Measurements from ENCODE around the gene MBNL1.

Gene MBNL1

DNA sequence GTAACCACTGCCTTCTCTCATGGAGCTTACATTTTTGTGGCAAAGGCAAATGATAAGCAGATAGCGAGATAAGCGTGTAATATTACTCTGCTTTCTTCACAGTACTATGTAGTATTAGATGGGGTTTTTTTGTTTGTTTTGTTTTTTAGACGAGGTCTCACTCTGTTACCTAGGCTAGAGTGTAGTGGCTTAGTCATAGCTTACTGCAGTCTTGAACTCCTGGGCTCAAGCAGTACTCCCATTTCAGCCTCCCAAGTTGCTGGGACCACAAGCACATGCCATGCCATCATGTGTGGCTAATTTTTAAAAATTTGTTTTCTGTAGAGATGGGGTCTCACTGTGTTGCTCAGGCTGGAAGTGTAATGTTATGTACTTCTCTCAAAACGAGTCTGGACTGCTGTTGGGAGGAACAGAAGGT is 22.9 kb downstream of the MBNL1 start:
- no peak for DNase-seq (ENCODE audit: low read depth)
- TF ChIP-seq, protein P1, sequence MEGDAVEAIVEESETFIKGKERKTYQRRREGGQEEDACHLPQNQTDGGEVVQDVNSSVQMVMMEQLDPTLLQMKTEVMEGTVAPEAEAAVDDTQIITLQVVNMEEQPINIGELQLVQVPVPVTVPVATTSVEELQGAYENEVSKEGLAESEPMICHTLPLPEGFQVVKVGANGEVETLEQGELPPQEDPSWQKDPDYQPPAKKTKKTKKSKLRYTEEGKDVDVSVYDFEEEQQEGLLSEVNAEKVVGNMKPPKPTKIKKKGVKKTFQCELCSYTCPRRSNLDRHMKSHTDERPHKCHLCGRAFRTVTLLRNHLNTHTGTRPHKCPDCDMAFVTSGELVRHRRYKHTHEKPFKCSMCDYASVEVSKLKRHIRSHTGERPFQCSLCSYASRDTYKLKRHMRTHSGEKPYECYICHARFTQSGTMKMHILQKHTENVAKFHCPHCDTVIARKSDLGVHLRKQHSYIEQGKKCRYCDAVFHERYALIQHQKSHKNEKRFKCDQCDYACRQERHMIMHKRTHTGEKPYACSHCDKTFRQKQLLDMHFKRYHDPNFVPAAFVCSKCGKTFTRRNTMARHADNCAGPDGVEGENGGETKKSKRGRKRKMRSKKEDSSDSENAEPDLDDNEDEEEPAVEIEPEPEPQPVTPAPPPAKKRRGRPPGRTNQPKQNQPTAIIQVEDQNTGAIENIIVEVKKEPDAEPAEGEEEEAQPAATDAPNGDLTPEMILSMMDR (conservative IDR thresholded peaks at IDR 0.05; ENCODE audit: control insufficient read depth, insufficient read depth, low read depth, low read length), result no peak
- no peak overlapping the region for H3K4me3 ChIP-seq (ENCODE audit: control insufficient read depth, low read depth, low read length)

DNA sequence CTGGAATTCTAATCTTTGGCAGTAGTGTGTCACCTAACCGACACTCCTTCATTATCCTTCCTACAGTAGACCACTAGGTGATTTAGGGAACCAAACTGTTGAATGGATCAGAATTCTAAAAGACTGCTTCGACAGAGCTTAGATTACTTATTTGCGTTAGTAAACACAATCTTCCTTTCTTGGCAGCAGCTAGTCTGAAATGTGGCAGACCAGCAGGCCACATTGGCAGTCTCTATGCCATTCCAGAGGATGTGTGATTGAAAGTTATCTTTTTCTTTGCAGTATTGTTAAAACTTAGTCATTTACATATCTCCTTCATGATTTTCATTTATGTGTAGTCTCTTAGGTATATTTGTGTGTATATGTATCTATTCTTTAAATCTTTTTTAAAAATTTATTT is 23.6 kb downstream of the MBNL1 start:
- TF ChIP-seq, protein P1 (conservative IDR thresholded peaks at IDR 0.05; ENCODE audit: control insufficient read depth, insufficient read depth, low read depth, low read length), result no peak
- no peak overlapping the region for H3K4me3 ChIP-seq (ENCODE audit: control insufficient read depth, low read depth, low read length)
- DNase-seq (ENCODE audit: low read depth), result no peak

DNA sequence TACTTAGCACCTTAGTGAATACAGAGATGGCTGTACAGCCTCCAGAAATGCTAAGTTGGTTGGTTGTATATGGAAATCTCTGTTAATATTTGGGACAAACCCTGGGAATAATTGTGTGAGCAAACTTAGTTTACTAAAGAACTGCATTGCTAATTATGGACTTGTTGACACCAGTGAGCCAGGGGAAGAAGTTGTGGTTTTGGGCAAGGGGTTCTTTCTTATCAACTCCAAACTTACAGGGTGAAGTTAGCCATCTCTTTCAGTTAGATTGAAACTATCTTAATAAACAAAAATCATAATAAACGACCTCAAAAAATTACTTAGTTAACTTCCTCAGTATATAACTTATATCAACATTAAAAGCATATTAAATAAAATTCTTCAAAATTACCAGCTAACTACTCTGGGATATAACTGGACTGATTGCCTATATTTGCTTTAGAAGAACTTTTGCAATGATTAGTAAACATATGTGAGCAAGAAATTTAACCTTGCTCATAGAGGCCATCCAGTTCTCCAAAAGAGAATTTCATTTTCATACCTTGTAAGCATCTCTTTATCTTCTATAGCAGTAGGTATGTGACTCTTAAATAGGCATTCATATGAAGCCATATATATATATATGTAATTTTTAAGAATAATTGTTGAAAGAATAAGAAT is 24.7 kb downstream of the MBNL1 start:
- DNase-seq (ENCODE audit: low read depth), result no peak
- no peak overlapping the region for H3K4me3 ChIP-seq (ENCODE audit: control insufficient read depth, low read depth, low read length)

DNA sequence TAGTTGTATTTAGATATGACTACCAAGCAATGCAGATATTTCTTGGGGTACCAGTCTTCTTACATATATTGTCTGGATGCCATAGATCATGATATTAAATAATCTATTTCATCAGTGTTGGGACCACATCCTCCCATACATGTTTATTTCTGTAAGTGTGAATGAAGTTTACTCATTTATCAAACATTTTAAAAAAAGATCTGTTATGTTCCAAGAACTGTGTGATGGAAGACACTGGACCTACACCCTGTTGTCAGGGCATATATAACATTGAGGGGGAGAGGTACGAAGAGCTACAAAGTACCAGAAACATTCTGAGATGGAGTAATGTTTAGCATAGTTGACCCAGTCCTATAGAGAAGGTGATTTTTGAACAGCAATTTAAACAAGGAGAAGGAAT is 26.6 kb downstream of the MBNL1 start:
- no peak for DNase-seq (ENCODE audit: low read depth)
- TF ChIP-seq, protein P1 (conservative IDR thresholded peaks at IDR 0.05; ENCODE audit: control insufficient read depth, insufficient read depth, low read depth, low read length), result no peak
- H3K4me3 ChIP-seq (ENCODE audit: control insufficient read depth, low read depth, low read length), result no peak overlapping the region

More for the DNA sequence above, 24.7 kb downstream of the MBNL1 start:
- TF ChIP-seq, protein P1 (conservative IDR thresholded peaks at IDR 0.05; ENCODE audit: control insufficient read depth, insufficient read depth, low read depth, low read length), result no peak

DNA sequence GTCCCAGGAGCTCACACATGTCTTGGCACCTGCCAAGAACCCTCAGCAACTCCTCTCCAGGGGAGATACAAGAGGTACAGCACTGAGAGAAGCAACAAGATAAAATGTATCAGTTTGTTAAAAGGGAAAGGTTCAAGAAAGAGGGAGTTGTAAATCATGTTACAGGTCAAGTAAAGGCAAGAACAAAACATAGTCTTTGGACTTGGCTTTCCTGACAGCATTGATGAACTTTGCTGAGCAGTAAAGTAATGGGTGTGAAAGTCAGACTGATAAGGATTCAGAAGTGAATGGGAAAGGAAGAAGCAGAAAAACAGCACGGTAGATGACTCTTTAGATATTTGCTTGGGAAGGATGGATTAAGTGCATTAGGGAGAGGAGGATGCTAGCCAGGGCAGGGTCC is 27.1 kb downstream of the MBNL1 start:
- H3K4me3 ChIP-seq (ENCODE audit: control insufficient read depth, low read depth, low read length), result no peak overlapping the region
- DNase-seq (ENCODE audit: low read depth), result no peak
- TF ChIP-seq, protein P1 (conservative IDR thresholded peaks at IDR 0.05; ENCODE audit: control insufficient read depth, insufficient read depth, low read depth, low read length), result no peak

DNA sequence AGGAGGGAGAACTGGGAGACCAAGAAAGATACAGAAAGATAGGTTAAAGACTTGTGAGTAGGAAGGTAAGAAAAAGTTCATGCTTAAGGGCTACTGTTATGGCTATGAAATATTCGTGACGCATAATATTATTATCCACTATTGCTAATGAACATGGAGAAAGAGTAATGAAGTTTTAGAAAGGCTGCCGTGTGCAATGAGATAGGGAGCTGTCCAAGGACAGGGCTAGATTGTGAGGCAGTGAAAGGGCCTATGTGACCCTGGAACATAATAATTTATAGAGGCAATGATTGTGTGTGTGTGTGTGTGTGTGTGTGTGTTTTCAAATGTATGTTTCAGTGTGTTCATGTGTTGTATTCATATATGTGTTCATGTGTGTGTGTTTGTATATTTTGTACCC is 27.7 kb downstream of the MBNL1 start:
- H3K4me3 ChIP-seq (ENCODE audit: control insufficient read depth, low read depth, low read length), result no peak overlapping the region
- TF ChIP-seq, protein P1 (conservative IDR thresholded peaks at IDR 0.05; ENCODE audit: control insufficient read depth, insufficient read depth, low read depth, low read length), result no peak
- no peak for DNase-seq (ENCODE audit: low read depth)

DNA sequence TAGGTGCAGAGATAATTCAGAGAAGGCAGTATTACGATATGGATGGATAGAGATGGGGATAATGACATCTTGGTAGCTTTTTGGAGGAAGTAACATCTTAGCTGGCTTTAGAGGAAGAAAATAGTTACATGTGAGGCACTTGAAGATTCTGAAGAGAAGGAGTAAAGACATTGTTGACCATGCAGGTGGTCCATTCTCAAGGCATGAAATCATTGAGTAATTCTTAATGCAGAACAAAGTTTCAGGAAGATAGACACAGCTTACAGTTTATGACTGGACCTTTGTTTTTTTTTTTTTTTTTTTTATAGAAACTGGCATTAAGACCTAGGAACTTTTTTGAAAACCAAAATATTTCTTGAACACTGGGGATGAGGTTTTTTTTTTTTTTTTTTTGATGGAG is 28.2 kb downstream of the MBNL1 start:
- TF ChIP-seq, protein P1 (conservative IDR thresholded peaks at IDR 0.05; ENCODE audit: control insufficient read depth, insufficient read depth, low read depth, low read length), result no peak
- DNase-seq (ENCODE audit: low read depth), result no peak
- no peak overlapping the region for H3K4me3 ChIP-seq (ENCODE audit: control insufficient read depth, low read depth, low read length)
